HG02763 (cell line): Measurements from ENCODE around the gene MYL5.
"Not testable (repeated sequence)": the region's sequence is repeated elsewhere in the genome, so short reads cannot be mapped to it uniquely, and the experiment has no call there.

Experiments
- ATAC-seq: cut with Tn5 transposase; IDR thresholded peaks from one replicate; pipeline ENCODE4 v1.9.1; 2021; ENCODE audit warnings: mild to moderate bottlenecking, moderate library complexity; ENCODE audit not compliant: unreplicated experiment

The MYL5 gene

DNA sequence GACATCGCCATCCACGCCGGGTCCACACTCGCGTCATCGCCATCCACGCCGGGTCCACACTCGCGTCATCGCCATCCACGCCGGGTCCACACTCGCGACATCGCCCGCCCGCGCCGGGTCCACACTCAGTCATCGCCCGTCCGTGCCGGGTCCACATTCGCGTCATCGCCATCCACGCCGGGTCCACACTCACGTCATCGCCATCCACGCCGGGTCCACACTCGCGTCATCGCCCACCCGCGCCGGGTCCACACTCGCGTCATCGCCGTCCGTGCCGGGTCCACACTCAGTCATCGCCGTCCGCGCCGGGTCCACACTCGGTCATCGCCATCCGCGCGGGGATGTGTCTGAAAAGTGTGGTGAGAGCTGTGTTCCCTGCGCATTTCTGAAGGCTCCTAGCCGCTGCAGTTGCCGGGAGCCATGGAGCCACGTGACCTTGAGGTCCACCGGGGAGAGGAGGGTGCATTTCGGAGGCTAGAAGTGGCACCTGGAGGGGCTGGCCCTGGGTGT lies 48.6 kb downstream of the MYL5 start:
- no peak for ATAC-seq

DNA sequence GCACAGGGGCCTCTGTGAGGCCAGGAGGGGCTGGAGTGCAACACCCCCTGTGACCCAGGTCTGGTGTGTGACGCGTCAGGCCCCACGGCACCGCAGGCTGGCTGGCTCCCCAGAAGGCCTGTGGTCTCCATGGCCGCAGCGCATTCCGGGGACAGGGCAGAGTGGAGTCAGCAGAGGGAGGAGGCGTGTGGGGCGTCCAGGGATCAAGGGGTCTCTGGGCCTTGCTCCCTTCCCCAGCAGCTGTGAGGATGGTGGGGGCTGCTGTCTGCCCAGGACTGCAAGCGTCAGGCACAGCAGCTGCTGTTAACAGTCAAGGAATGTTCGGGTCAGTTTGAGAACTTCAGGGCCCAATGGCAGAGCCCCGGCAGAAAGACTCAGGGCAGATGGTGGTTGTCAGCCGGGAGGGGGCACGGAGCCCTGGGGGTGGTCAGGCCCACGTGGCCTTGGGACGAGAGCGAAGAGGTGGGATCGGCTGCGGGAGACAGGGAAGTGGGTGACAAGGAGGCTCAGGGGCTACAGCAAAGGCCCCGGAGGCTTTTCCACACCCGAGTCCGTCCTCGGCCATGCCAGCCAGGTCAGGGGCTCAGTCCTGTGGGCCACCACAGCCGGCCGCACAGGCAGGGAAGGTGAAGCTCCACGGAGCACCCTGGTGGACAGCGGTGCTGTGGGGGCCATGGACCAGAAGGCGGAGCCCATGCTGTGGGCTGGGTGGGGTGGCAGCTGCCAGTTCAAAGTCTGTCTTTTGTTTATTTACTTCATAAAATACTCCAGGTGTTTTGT lies 49.6 kb downstream of the MYL5 start:
- ATAC-seq, result no peak

DNA sequence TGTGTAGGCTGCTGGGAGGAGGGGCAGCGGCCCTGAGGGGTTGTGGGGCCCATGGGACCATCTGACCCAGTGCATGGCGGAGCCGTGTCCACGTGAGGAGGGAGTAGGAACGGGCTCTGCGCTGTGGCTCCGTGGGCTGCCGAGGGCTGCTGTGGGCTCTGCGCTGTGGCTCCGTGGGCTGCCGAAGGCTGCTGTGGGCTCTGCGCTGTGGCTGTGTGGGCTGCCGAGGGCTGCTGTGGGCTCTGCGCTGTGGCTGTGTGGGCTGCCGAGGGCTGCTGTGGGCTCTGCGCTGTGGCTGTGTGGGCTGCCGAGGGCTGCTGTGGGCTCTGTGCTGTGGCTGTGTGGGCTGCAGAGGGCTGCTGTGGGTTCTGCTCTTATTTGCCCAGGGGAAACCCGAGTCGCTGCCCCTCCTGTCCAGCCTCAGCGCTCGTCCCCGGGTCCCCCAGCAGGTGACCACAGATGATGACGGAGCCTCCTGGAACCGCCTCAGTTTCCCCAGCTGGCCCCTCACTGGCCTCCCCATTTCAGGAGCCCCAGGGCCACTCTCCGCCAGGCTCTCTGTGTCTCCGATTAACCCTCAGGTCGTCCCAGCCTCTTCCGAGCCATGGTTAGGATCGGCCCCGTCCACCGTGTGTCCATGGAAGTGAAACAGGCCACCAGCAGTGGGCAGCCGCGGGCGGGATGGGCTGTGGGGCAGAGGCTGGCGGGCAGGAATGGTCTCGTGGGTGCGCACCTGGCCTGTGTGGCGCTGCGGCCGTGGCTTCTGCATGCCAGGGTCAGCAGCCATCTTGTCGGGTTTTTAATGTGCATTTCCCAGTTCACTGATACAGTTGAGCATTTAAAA lies 51.3 kb downstream of the MYL5 start:
- ATAC-seq, result no peak

DNA sequence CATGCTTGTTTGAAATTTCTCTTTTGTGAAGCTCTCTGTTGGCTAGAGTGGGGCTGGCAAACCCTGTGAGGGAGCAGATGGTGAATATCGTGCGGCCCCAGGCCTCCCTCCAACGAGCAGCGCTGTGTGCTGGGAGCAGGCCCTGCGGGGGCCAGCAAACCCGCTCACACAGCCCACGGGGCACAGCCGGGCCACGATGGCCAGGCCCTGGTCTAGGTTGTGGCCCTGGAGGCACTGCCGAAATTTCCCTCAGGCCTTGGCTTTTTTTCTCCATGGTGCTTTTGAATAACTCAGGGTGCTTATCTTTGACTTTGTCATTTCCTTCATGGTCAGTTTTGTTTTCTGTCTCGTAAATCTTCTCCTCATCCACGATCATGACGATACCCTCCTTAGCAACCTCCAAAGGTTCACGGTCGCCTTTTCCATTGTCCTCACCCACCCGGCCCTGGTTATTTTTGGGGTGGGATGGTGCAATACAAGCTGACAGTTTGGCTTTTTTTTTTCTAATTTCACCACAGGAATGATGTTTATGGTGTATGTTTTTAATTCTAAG lies 52.0 kb downstream of the MYL5 start:
- ATAC-seq, result no peak

DNA sequence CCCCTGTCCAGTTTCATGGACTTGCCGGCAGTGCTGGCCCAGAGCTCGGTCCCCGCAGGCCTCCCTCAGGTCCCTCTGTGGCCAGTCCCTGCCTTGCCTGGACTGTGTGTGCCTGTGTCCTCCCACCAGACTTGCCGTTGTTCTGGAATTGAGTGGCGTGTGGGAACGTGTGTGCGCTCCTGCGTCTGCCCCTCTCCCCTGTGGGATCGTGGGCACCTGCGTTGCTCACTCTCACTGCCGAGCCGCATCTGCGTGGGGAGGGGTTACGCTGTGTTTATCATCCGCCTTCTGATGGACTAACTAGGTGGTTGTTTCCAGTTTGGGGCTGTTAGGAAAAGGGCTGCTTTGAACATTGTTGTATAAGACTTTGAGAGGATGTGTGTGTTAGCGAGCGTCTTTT lies 52.5 kb downstream of the MYL5 start:
- no peak for ATAC-seq

DNA sequence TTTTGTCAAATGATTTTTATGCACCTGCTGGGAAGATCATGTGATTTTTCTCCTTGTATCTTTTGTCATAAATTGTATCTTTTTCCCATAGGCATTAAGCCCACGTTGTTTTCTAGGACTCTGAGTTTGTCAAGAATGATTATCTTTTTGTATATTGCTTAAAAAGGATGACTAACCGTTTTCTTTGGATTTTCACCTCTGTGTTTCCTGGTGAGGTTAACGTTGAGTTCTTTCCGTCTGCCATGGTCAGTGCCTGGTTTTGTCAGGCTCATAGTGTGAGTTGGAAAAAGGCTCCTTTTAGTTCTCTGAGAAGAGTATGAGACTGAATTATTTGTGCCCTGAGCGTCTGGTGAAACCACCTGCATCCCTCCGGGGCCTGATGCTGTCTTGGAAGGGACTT lies 53.2 kb downstream of the MYL5 start:
- ATAC-seq, result no peak

DNA sequence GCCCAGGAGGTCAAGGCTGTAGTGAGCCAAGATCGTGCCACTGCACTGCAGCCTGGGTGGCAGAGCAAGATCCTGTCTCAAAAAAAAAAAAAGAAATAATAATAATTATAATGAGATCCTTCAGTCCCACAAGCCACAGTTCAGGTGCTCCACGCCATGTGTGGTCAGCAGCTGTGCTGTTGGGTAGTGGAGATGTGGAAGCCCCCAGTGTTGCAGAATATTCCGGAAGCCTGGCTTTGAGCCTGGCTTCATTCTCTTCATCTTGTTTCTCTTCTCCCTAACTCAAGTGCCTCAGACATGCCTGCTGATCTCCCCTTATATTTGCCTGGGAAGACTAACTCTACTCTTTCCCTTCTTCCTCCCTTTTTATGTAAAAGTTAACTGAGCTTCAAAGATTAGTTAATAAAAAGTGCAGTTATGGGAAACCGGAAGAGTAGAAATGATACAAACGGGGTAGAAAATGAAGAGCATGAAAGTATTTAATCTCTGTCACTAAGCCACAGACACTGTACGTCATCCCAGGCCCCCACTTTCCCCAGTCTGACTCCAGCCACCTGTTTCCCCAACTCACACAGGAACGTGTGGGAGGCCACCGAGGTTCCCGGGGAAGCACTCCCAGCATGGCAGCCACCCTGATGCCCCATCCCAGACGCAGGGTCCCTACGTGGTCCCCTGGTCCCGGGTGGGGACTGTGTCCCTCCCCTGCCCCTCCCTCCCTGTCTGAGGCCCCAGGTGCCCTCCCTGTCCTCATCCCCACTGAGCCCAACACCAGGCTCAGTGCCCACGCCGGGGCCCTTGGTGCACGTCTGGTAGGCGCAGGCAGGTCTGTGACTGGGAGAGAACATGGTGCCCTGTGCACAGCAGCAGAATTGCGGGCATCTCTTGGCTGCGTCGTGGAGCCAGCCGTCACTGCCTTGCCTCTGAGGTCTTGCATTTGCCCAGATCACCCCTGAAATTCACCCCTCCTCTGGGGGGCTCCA lies 55.3 kb downstream of the MYL5 start:
- no peak for ATAC-seq

DNA sequence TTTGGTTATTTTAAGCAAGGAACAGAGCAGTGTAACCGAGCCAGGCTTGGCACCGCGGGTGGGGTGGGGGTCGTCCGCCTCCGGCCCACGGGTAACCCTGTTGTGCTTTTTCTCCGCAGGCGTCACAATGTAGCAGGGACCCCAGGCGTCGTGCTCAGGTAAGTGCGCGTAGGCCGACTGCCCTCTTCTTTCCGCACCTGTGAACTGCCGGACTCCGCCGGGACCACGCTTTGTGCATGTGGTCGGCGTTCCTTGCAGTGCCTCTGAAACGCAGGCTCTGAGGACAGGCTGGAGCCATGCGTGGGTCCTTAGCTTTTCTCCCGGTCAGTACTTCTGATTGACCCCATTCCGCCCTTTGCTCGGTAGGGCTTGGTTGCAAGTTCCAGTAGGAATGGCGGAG lies 56.2 kb downstream of the MYL5 start:
- ATAC-seq, result no peak

DNA sequence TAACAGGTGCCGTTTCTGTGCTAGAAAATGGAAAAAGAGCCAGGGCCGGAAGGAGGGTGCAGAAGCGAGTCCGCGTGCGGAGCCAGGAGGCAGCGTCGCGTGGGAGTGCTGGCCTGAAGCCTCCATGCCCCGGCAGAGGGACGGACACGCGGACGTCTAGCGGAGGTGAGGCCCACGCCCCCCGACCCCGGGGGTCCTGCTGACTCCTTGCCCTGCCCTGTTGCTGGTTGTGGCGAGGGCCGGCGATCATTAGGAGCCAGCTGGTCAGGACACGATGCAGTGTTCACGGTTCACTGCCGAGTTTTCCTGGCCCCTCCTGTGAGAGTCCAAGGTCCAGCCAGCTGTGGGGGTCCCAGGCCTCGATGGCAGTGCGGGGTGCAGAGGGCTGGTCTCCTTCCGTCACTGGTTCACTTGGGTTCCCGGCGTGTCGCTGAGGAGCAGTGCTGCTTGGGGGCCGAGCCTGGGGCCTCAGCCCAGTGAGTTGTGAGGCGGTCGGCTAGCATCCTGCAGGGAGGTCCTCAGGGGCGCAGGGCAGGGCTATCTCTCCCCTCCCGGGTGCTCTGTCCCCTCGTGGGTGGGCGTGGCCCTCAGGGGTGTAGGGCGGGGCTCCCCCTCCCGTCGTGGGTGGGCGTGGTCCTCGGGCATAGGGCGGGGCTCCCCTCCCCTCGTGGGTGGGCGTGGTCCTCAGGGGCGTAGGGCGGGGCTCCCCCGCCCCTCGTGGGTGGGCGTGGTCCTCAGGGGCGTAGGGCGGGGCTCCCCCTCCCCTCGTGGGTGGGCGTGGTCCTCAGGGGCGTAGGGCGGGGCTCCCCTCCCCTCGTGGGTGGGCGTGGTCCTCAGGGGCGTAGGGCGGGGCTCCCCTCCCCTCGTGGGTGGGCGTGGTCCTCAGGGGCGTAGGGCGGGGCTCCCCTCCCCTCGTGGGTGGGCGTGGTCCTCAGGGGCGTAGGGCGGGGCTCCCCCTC lies 56.9 kb downstream of the MYL5 start:
- ATAC-seq, result not testable (repeated sequence)
